Measurements from ENCODE around the gene RFK. TPM values are rescaled to one million over a fixed set of nuclear protein-coding genes. Genes with fewer than 3 reads are reported as not detected.
A peak's percentile ranks its signal among the peaks of the same experiment; 100 is the strongest.

RFK gene
- total and polyA plus RNA-seq, 2 of the 13 experiments (the other 11 are each of a cell fraction or from before 2014, with no cell fraction given): 18.2 to 37.2 TPM

- TF ChIP-seq, protein P1, sequence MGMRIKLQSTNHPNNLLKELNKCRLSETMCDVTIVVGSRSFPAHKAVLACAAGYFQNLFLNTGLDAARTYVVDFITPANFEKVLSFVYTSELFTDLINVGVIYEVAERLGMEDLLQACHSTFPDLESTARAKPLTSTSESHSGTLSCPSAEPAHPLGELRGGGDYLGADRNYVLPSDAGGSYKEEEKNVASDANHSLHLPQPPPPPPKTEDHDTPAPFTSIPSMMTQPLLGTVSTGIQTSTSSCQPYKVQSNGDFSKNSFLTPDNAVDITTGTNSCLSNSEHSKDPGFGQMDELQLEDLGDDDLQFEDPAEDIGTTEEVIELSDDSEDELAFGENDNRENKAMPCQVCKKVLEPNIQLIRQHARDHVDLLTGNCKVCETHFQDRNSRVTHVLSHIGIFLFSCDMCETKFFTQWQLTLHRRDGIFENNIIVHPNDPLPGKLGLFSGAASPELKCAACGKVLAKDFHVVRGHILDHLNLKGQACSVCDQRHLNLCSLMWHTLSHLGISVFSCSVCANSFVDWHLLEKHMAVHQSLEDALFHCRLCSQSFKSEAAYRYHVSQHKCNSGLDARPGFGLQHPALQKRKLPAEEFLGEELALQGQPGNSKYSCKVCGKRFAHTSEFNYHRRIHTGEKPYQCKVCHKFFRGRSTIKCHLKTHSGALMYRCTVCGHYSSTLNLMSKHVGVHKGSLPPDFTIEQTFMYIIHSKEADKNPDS (CRISPR knock-in tag; IDR thresholded peaks at IDR 0.05): peak; percentile 52; the same call in 1 of the 2 replicates
- no peak for TF ChIP-seq LCORL (IDR thresholded peaks at IDR 0.05)
- peak; percentile 31; the same call in 1 of the 2 replicates for TF ChIP-seq LCORL (CRISPR knock-in tag; IDR thresholded peaks at IDR 0.05)
- peak; percentile 92 for TF ChIP-seq FOXA3 (CRISPR knock-in tag; IDR thresholded peaks at IDR 0.05)
- peak; percentile 89 for TF ChIP-seq NR2F6 (IDR thresholded peaks at IDR 0.05)
- peak; percentile 84 for TF ChIP-seq NR2F6 (CRISPR knock-in tag; IDR thresholded peaks at IDR 0.05)
- TF ChIP-seq TOE1 (CRISPR knock-in tag; IDR thresholded peaks at IDR 0.05): no peak
- TF ChIP-seq FOXO1 (CRISPR knock-in tag; IDR thresholded peaks at IDR 0.05): peak; percentile 80
- no peak for TF ChIP-seq CCDC6 (CRISPR knock-in tag; IDR thresholded peaks at IDR 0.05)
- TF ChIP-seq ZNF276 (CRISPR knock-in tag; IDR thresholded peaks at IDR 0.05; ENCODE audit: low read depth): no peak
- TF ChIP-seq MYC (CRISPR knock-in tag; IDR thresholded peaks at IDR 0.05; ENCODE audit: borderline replicate concordance): no peak
- TF ChIP-seq ZNF788 (CRISPR knock-in tag; IDR thresholded peaks at IDR 0.05; ENCODE audit: borderline replicate concordance): no peak
- TF ChIP-seq, protein P2, sequence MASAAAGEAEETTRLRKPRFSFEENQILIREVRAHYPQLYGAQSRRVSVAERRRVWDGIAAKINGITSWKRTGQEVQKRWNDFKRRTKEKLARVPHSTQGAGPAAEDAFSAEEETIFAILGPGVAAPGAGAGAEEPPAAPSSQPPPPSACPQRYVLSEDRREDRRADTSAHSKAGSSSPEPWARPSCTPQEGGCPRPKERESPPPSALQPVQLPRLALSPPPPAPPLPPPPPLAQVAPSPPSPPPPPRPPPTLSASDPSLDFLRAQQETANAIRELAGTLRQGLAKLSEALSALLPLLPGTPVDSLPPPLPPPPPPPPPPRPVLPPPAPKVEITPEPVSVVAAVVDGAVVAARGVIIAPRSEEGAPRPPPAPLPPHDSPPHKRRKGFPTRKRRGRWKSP (CRISPR knock-in tag; IDR thresholded peaks at IDR 0.05): no peak
- TF ChIP-seq ZNF839 (CRISPR knock-in tag; IDR thresholded peaks at IDR 0.05; ENCODE audit: borderline replicate concordance): no peak
- no peak for TF ChIP-seq IKZF4 (CRISPR knock-in tag; IDR thresholded peaks at IDR 0.05; ENCODE audit: borderline replicate concordance, low read depth, not compliant biosample characterization)
- no peak for TF ChIP-seq STAT6 (CRISPR knock-in tag; IDR thresholded peaks at IDR 0.05; ENCODE audit: borderline replicate concordance)
- no peak for TF ChIP-seq ETV6 (CRISPR knock-in tag; conservative IDR thresholded peaks at IDR 0.05)
- peak; percentile 77 for TF ChIP-seq SOX13 (IDR thresholded peaks at IDR 0.05)
- peak in 1 of 2 experiments; percentile 96; a peak in 2 of 4 replicates for TF ChIP-seq SOX13 (CRISPR knock-in tag; conservative IDR thresholded peaks at IDR 0.05 in 1 of 2, IDR thresholded peaks at IDR 0.05 in 1 of 2)
Measured at GRCh38 chr9:76423216-76424177, 29.3 kb upstream of the RFK start (continued).

Data from HepG2 (cell line).